HG02763 (cell line): ENCODE data around the gene ACHE.
"Not testable (repeated sequence)": the region's sequence is repeated elsewhere in the genome, so short reads cannot be mapped to it uniquely, and the experiment has no call there.

Experiments
- ATAC-seq: cut with Tn5 transposase; IDR thresholded peaks from one replicate; pipeline ENCODE4 v1.9.1; 2021; ENCODE audit warnings: mild to moderate bottlenecking, moderate library complexity; ENCODE audit not compliant: unreplicated experiment

ACHE gene

DNA sequence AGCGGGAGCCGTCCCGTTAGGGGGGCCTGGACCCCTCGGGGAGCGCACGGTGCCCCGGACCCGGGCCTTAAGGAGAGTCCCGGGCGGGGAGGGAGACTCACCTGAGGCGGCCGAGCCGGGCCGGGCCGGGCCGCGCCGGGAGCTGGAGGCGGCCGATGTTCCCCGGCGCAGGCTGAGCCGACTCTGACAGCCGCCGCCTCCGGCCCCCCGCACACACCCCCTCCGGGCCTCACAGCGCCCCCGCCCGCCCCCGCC, at the start of gene ACHE:
Gene ACHE, minus strand, starts transcription at position 188 of the 255 bp plus-strand sequence. CDS start 1,656 bp downstream, outside the sequence.
- no peak for ATAC-seq

DNA sequence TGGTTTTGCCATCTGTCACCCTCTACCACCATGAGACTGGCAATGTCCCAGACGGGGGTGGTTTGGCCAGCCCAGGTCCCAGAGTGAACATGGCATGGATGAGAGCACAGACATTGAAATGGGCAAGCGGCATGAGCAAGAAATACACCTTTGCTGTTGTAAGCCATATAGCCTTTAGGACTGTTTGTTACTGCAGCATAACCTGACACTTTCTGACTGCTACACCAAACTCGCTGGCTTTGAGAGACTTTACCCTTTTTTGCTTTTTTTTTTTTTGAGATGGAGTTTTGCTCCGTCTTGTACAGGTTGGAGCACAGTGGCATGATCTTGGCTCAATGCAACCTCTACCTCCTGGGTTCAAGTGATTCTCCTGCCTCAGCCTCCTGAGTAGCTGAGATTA, 48.5 kb upstream of the ACHE start:
- no peak for ATAC-seq

DNA sequence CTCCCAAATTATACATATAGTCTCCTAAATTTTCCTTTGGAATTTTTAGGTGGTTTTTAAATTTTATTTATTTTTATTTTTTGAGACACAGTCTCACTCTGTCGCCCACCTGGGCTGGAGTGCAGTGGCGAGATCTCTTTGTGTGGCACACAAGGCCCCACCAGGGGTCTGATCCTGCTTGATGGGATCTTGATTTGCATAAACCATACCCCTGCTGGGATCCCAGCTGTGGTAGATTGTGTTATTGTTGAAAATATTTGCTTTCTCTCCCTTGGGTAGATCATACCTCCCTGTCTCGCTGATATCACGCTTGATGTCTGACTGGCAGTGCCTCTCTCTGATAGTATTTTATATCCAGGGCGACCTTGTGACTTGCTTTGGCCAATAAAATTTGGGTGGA, 48.0 kb upstream of the ACHE start:
- ATAC-seq = no peak

DNA sequence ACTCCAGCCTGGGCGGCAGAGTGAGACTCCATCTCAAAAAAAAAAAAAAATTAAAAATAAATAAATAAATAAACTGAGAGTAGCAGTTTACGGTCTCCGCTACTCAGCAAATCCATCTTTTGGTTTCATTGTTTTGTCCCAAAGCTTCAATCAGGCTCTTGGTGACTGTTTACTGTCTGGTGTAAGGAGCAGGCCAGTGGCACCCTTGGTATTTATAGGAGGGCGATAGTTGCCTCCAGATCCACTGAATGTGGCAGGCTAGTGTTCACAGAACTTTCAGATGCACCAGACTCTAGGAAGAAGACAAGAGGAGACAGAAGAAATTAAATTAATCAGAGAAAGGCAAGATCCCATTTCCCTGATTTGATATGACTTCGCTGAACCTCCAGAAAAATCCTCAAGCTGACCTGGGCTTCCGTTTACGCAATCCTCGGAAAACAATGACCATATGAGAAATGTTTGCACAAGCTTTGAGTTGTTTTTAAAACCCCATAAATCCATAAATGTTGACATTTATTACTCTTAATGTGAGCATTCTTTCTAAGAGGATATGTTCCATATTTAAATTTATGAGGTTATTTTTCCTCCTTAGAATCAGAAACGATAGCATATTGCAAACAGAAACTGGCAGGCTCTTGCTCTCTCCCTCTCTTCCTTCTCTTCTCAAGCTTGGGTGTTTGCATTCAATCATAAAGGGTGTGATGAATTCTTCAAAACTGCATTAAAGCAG, 46.5 kb upstream of the ACHE start:
- ATAC-seq = no peak

DNA sequence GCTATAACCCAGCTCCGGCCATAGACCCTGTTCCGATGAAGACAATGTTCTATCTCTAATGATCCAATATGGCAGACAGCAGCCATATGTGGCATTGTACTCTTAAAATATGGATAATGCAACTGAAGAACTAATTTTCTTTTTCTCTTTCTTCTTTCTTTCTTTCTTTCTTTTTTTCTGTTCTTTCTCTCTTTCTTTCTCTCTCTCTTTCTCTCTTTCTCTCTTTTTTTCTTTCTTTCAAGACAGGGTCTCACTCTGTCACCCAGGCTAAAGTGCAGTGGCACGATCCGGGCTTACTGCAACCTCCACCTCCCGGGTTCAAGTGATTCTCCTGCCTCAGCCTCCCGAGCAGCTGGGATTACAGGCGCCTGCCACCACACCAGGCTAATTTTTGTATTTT, 40.5 kb upstream of the ACHE start:
- not testable (repeated sequence) for ATAC-seq

DNA sequence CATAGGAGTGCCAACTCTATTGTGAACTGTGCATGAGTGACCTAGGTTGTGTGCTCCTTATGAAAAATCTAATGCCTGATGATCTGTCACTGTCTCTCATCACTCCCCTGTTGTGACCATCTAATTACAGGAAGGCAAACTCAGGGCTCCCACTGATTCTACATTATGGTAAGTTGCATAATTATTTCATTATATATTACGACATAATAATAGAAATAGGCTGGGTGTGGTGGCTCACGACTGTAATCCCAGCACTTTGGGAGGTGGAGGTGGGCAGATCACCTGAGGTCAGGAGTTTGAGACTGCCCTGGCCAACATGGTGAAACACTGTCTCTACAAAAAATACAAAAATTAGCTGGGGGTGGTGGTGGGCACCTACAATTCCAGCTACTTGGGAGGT, 39.7 kb upstream of the ACHE start:
- ATAC-seq = not testable (repeated sequence)

DNA sequence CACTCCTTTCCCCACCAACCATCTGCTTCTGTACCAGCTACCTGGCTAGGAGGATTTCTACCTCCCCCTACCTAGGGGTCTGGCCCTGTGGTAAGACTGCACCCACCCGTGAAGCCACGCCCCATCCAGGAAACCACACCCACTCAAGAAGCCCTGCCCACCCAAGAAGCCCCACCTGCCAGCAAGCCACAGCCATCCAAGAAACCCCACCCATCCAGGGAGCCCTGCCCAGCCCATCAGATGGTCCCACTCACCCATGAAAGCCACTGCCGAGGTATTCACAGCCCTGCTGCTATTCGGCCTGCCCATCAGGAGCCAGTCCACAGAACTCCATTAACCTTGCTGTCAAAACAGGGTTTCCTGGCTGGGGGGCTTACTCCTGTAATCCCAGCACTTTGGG, 38.0 kb upstream of the ACHE start:
- ATAC-seq = no peak

DNA sequence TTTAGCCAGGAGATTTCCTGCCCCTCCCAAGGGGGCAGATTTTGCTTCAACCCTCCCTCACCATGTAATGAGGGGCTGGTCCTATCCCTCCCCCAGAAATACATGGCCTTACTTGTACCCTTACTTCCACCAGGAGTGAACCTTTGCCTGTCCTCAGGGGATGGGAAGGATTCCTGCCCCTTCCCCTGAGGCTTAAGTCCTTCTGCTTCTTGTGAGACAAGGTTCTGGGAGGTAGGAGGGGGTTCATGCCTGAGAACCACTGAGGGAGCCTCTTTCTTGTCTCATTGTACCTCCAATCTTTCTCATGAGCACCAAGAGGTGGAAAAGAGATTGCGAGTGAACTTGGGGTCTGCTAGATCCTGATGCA, 34.1 kb upstream of the ACHE start:
- ATAC-seq = no peak

DNA sequence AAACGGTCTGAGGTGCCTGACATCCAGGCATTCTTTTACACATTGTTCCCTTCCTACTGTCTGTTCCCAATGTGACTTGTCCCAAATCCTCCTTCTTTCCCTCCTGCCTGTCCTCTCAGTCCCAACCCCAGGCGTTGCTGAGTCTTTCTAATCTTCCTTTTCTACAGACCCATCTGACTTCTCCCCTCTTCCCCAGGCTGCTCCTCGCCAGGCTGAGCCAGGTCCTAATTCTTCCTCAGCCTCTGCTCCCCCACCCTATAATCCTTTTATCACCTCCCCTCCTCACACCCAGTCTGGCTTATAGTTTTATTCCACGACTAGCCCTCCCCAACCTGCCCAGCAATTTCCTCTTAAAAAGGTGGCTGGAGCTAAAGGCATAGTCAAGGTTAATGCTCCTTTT, 27.9 kb upstream of the ACHE start:
- not testable (repeated sequence) for ATAC-seq

DNA sequence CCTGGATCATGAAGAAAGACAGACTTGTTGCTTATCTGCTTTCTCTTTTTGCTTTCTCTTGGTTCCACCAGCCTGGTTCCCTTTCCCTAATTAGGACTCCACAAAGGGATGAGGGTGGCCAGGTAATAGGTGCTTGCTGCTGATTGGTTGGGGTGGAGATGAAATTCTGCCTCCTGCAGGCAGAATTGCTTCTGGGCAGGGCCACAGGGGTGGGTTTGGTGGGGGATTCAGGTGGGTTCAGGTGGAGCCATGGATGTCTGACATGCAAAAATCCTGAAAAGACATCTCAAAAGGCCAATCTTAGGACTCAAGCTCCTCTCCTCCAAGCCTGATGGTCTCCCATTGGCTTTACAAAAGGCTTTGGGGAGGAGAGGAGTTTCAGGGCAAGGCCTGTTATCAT, 25.4 kb upstream of the ACHE start:
- ATAC-seq = no peak

DNA sequence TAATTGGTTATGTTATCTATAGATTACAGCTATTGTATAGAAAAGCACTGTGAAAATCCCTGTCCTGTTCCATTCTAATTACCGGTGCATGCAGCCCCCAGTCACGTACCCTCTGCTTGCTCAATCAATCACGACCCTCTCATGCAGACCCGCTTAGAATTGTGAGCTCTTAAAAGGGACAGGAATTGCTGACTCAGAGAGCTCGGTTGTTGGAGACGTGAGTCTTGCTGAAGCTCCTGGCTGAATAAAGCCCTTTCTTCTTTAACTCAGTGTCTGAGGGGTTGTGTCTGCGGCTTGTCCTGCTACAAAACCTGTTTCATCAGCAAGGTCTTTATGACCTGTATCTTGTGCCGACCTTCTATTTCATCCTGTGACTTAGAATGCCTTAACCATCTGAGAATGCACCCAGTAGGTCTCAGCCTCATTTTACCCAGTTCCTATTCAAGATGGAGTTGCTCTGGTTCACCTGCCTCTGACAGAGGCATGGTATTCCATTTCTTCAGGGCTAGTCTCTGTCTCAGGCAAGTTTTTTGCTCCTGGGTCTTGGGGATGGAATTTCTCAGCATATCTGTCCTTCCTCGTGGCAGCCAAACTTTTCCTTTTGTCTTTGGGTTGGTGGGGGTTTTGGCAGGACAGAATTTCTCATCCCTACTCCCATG, 24.2 kb upstream of the ACHE start:
- ATAC-seq = not testable (repeated sequence)

DNA sequence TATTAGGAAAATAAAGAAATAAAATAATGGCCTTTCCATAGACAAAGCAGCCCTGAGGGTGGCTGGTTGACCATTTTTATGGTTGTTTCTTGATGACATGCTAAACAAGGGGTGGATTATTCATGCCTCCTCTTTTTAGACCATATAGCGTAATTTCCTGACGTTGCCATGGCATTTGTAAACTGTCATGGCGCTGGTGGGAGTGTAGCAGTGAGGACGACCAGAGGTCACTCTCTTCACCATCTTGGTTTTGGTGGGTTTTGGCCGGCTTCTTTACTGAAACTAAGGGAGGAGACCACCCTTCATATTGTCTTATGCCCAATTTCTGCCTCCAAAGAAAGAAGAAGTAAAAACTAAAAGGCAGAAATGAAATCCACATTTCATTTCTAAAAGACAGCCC, 23.6 kb upstream of the ACHE start:
- ATAC-seq = not testable (repeated sequence)

DNA sequence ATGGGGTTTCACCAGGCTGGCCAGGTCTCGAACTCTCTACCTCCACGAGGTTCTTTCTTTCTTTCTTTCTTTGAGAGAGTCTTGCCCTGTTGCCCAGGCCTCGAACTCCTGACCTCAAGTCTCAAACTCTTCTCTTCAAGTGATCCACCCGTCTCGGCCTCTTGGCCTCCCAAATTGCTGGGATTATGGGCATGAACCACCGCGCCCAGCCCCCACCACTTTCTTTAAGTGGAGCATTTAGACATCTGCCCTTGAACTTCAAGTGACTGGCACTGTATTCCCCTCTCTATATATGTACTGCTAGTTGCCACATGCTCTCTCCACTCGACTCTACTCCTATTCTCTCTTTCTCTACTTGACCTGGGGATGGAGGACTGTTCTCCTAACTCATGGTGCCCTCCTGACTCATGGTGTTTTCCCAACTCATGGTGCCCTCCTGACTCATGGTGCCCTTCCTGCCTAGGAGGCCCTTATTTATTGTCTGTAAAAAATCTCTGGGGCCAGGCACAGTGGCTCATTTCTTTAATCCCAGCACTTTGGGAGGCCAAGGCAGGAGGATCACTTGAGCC, 19.3 kb upstream of the ACHE start:
- ATAC-seq = no peak

DNA sequence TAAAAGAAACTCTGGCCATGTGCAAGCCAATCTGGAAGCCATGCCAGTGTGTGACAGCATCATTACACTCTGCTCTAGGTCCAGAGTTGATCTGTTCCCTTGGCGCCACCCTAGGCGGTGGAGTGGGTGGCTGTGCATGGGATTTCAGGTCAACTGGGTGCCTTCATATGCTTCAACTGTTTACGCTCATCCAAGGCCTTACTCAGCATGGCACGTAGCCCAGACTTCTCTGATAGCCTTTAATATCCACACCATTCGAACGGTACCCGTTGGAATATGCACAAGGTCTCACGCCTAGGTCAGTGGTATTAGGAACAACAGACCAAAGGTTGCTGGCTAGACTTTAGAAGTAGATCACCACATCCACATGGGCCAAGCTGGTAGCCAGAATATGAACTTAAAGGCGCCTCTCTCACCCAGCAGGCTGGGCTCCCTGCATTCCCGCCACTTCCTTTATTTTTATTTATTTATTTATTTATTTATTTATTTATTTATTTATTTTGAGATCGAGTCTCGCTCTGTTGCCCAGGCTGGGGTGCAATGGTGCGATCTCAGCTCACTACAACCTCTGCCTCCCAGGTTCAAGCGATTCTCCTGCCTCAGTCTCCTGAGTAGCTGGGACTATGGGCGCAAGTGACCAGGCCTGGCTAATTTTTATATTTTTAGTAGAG, 18.7 kb upstream of the ACHE start:
- ATAC-seq = no peak

DNA sequence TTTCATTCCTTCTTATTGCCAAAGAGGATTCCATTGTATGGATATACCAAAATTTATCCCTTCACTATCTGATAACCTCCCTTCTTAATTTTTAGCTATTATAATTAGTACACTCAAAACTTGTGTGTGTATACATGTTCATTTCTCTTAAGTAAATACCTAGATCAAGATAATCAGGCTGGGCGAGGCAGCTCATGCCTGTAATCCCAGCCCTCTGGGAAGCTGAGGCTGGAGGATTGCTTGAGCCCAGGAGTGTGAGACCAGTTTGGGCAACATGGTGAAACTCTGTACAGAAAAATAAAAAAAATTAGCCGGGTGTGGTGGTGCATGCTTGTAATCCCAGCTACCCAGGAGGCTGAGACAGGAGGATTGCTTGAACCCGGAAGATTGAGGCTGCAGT, 15.8 kb upstream of the ACHE start:
- no peak for ATAC-seq

DNA sequence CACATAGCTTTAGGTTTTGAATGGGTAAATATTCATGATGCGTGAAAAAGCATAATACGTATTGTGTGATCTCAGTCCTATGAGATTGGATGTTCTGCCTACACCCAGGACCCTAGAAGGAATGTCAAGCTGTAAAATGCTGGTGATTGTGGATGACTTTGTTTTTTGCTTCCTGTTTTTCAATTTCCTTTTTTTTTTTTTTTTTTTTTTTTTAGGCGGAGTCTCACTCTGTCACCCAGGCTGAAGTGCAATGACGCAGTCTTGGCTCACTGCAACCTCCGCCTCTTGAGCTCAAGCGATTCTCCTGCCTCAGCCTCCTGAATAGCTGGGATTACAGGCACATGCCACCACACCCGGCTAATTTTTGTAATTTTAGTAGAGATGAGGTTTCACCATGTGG, 14.8 kb upstream of the ACHE start:
- ATAC-seq = not testable (repeated sequence)

DNA sequence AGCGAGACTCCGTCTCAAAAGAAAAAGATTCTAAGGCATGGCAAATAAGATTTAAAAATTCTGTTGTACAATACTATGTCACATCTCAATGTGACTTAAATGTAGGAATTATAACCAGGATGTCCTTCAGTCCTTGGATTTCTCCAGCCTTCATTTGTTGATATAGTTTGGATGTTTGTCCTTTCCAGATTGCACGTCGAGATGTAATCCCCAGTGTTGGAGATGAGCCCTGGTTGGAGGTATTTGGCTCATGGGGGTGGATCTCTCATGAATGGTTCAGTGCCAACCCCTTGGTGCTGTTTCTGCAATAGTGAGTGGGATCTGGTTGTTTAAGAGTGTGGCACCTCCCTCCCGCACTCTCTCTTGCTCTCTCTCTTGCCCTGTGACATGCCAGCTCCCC, 12.8 kb upstream of the ACHE start:
- ATAC-seq = no peak

DNA sequence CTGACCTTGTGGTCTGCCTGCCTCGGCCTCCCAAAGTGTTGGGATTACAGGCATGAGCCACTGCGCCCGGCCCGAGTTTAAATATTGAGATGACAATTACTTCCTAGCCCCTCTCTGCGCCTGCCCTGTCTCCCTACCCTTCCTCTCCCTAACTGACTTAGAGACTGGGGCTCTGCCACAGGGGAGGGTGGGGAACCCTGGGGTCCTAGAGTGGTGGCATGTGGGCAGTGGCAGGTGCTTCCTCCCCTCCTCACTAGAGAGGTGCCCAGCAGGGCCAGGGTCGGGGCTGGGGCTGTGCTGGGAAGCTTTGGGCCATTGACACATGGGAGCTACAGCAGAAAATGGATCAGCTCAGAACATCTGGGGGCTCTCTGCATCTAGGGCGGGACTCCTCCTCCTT, 7.0 kb upstream of the ACHE start:
- ATAC-seq = no peak

DNA sequence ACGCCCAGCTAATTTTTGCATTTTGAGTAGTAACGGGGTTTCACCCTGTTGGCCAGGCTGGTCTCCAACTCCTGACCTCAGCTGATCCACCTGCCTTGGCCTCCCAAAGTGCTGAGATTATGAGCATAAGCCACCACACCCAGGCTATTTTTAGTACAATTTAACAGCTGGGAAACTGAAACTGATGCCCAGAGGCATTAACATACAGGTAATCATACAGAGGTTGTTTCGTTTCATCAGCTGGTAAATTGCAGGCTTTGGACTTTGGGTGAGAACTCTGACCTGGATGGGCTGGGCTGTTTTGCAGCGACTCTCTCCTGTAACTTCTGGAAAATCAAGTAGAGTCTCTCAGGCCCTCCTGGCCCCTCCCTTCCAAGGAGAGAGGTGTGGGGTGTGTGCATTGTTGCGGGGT, 6.2 kb upstream of the ACHE start:
- no peak for ATAC-seq

DNA sequence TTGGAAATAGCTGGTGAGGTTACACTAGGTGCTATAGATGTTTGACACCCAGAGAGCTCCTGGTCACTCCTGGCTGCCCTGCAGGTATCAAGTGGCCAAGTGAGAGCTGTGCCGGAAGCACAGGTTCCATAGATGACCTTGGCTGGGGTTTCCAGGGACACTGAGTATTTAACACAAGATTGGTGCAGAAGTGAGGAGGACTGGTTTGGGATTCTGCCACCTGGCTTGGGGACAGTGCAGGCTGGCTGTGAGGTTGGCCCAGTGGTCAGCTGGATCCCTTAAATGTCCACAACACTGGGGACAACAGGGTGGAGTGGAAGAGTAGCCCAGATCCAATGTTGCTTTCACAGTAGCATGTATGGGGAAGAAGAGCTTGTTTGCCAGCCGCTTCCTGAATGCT, 5.3 kb upstream of the ACHE start:
- ATAC-seq = no peak

DNA sequence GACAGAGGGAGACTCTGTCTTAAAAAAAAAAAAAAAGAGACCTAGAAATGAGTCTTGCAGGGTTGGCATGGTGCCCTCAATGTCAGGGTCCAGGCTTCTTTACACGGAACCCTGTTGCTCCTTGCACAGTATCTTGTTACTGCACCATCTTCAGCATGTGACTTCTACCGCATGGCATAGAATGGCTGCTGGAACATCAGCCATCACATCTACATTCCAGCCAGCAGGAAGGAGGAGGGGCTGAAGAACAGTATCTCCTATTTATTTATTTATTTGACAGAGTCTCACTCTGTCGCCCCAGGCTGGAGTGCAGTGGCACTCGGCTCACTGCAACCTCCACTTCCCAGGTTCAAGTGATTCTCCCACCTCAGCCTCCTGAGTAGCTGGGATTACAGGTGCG, 3.7 kb upstream of the ACHE start:
- no peak for ATAC-seq

DNA sequence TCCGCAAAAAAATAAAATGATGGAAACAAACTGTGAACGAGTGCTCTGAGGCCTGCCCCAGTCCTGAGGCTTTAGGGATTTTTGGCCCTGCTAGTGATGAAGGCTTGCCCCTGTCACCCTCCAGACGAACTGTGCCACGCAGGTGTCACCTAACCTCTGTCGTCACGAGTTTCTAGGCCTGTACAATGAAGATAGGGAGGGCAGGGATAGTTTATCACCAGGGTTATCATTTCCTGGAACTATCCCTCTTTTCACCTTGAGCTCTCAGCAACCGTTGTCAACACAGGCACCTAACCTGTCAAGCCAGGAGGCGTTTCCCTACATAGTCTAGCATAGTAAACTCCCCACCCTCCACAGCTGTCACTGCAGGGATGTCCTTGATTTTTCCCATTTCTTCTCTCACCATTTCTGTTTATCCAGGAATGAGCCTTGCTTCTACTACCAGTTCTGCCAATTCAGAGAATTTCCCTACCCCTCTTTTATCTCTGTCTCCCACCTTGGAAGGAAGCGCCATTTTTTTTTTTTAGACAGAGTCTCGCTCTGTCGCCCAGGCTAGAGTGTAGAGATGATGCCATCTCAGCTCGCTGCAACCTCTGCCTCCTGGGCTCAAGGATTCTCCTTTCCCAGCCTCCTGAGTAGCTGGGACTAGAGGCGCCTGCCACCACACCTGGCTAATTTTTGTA, 2.2 kb upstream of the ACHE start:
- ATAC-seq = no peak
